Lower lobe of right lung (tissue), 2 donors: ENCODE data around the gene GRID1. TPM values are rescaled to one million over a fixed set of nuclear protein-coding genes. Genes with fewer than 3 reads are reported as not detected.

Experiments
- ATAC-seq, 2 donors: fragments of 200-7000 bp; cut with Tn5 transposase; one replicate each; pipeline ENCODE4 v1.9.1; 2020 to 2022; ENCODE audit warnings: mild to moderate bottlenecking in 2 of 2, moderate library complexity in 2 of 2
- DNase-seq: peaks from one replicate; pipeline ENCODE4 v3.0.0-alpha.2; 2020
- H3K27ac ChIP-seq: fragments of 200-600 bp; one replicate; pipeline ENCODE4 v1.8.0; 2022
- H3K27me3 ChIP-seq: fragments of 200-600 bp; one replicate; pipeline ENCODE4 v1.8.0; 2022; ENCODE audit warnings: low read depth
- H3K36me3 ChIP-seq: fragments of 200-600 bp; one replicate; pipeline ENCODE4 v1.8.0; 2022; ENCODE audit warnings: mild to moderate bottlenecking
- H3K4me1 ChIP-seq: fragments of 200-600 bp; one replicate; pipeline ENCODE4 v1.8.0; 2022
- H3K4me3 ChIP-seq: fragments of 200-600 bp; one replicate; pipeline ENCODE4 v1.8.0; 2022; ENCODE audit warnings: mild to moderate bottlenecking
- H3K9me3 ChIP-seq: fragments of 200-600 bp; one replicate; pipeline ENCODE4 v1.8.0; 2022
- CTCF ChIP-seq: fragments of 200-600 bp; IDR thresholded peaks from one replicate; pipeline ENCODE4 v1.8.0; 2022; ENCODE audit warnings: antibody characterized with exemption, mild to moderate bottlenecking
- intact Hi-C: fragments of 100-400 bp; cut with DNase I; formaldehyde crosslinking; loops from one replicate; pipeline ENCODE4 v1.11.0; 2022
- total RNA-seq: library from RNA; stranded (reverse); fragmentation: NEBNext Ultra II Directional; extraction: Animal tissue kit (Norgen Biotek cat#: 25700); gene quantifications from one replicate; pipeline ENCODE4 v1.2.1, GENCODE V29; 2021
- donor health status: DM: no; HTN: yes; CAD: no; lungs with severe emphysema.

GRID1 gene
- total RNA-seq, 1 donor from 2014 or later = 2.5 TPM

GRCh38 chr10:86300931-86301830, 65.4 kb downstream of the GRID1 start:
- intact Hi-C loops = no loop called here
- Histone ChIP-seq H3K4me3 (no peak overlapping the region), H3K36me3 (no peaks in the 10 kb centered on the region), H3K27ac (no peak overlapping the region), H3K9me3 (no peaks in the 10 kb centered on the region), H3K4me1 (no peaks in the 10 kb centered on the region), H3K27me3 (no peaks in the 10 kb centered on the region)
- ATAC-seq = no peak
- TF ChIP-seq CTCF = no peak
- DNase-seq = no peak

- Histone ChIP-seq H3K4me1 (no peaks in the 10 kb centered on the region), H3K9me3 (no peaks in the 10 kb centered on the region), H3K36me3 (no peaks in the 10 kb centered on the region), H3K27ac (no peak overlapping the region), H3K4me3 (no peak overlapping the region), H3K27me3 (no peaks in the 10 kb centered on the region)
- TF ChIP-seq CTCF = no peak
- DNase-seq (no peak), ATAC-seq (no peak)
- intact Hi-C loops = no loop called here
Measured at GRCh38 chr10:86300399-86300925, 66.1 kb downstream of the GRID1 start.

DNA sequence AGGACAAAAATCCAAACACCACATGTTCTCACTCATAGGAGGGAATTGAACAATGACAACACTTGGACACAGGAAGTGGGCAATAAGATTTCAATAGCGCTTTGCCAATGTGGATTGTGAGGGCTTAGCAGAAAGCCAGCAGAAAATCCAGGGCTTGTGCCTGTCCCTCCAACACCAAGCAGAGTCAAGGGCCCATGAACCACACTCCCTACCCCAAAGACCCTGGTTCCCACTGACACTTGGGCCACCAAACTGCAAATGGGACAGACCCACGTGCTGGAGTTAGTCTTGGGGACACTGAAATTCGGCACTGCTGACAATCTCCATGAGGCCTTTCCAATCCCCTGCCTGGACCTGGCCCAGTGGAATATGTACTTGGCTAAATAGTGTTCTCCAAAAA, 67.0 kb downstream of the GRID1 start:
- intact Hi-C loops = no loop called here
- Histone ChIP-seq H3K4me3 (no peak overlapping the region), H3K27me3 (no peaks in the 10 kb centered on the region), H3K27ac (no peak overlapping the region), H3K4me1 (no peaks in the 10 kb centered on the region), H3K9me3 (no peaks in the 10 kb centered on the region), H3K36me3 (no peaks in the 10 kb centered on the region)
- DNase-seq (no peak), ATAC-seq (no peak)
- TF ChIP-seq CTCF = no peak

DNA sequence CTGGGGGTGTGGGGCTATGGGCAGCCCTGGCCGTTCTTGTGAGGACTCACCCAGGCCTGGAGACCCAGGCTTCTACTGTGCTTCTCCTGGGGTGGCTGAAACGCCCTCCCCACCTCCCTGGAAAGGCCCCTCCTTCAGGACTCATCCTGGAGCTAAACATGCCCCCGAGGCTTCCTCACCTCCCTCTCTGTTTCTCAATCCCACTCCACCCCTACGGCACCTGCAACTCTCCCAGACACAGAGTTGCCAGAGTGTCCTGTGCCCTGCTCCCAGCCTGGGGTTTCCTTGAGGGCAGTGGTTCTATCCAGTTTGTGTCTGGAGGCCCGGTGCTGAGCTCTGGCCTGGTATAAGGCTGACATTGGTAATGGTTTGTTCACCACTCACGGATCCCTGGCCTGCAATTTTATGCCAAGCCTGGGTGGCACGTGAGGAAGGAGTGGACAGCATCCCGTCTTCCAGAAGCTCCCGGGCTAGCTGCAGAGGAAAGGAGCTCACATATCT, 68.0 kb downstream of the GRID1 start:
- Histone ChIP-seq H3K27ac (no peak overlapping the region), H3K27me3 (no peaks in the 10 kb centered on the region), H3K4me1 (no peaks in the 10 kb centered on the region), H3K4me3 (no peak overlapping the region), H3K9me3 (no peaks in the 10 kb centered on the region), H3K36me3 (no peaks in the 10 kb centered on the region)
- no peak for TF ChIP-seq CTCF
- no peak for DNase-seq
- no peak for ATAC-seq
- intact Hi-C loops = no loop called here

DNA sequence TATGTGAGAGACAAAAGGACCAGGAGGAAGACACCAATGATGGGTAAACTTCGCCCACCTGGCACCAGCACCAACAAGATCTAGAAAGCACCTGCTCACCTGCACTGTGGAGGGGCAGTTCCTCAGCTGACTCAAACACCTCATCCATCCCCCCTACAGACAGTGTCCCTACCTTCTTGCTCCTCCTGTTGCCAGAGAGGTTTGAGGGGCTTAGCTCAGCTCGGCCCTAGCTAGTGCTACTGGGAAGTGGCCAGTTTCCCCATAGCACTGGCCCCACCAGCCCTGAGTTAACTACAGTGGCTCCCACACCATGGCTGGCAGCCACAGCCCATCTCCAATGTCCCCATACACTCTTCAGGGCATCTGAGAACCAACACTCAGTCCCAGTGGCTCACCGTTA, 70.8 kb downstream of the GRID1 start:
- H3K4me1 ChIP-seq = no peaks in the 10 kb centered on the region
- no peak overlapping the region for H3K4me3 ChIP-seq
- H3K27me3 ChIP-seq = no peaks in the 10 kb centered on the region
- no peak overlapping the region for H3K27ac ChIP-seq
- DNase-seq (no peak), ATAC-seq (no peak)
- intact Hi-C loops = no loop called here
- H3K9me3 ChIP-seq = no peaks in the 10 kb centered on the region
- no peak for TF ChIP-seq CTCF
- no peaks in the 10 kb centered on the region for H3K36me3 ChIP-seq
